Hepatocyte (in vitro differentiated cells): ENCODE results near the gene GRID2.

Source experiments
- CTCF ChIP-seq: fragments of 200-600 bp; sonication (generic); IDR thresholded peaks from 2 replicates; pipeline ENCODE4 v1.5.1; 2016; ENCODE audit warnings: antibody characterized with exemption, mild to moderate bottlenecking; ENCODE audit not compliant: poor library complexity
- EZH2 ChIP-seq: fragments of 200-600 bp; sonication (generic); IDR thresholded peaks from 2 replicates; pipeline ENCODE4 v1.6.1; 2016; ENCODE audit warnings: antibody characterized with exemption, mild to moderate bottlenecking, borderline replicate concordance

GRCh38 chr4:93744961-93745360 lies 1441.2 kb downstream of the GRID2 start:
- TF ChIP-seq CTCF, result no peak
- no peak for TF ChIP-seq EZH2
